Erythroblast (primary cell): ENCODE measurements around the gene LMNB1.

Experiments used
- GATA1 ChIP-seq: IDR thresholded peaks from 2 replicates; pipeline ENCODE4 v1.6.1; 2011; ENCODE audit warnings: low read depth, mild to moderate bottlenecking, control low read depth, low read length, moderate library complexity
- POLR2A ChIP-seq: IDR thresholded peaks from 2 replicates; pipeline ENCODE4 v1.6.1; 2011; ENCODE audit warnings: mild to moderate bottlenecking, low read length

DNA sequence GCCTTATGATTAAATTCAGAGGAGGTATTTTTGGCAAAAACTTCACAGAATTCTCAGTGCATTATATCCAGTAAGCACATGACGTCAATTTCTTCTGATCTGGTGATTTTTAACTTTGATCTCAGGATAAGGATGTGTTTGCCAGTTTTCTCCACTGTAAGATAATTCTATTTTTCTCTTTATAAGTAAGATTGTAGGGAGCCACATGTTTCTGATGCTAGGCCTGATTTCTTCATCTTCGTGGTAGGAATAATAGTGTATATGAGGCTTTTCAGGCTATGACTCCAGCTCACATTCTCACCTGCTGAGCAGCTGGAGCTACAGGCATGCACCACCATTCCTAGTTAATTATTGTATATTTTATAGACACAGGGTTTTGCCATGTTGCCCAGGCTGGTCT, 32.1 kb upstream of the LMNB1 start:
- TF ChIP-seq POLR2A = no peak
- TF ChIP-seq GATA1 = no peak
